NCI-H1417 (cell line): ENCODE data around the gene CYREN.
"Not testable (repeated sequence)": the region's sequence is repeated elsewhere in the genome, so short reads cannot be mapped to it uniquely, and the experiment has no call there.

Experiments
- DNase-seq, 3 experiments: peaks; one replicate each; lab custom pipeline; 2025; lab: John Stamatoyannopoulos, UW

The CYREN gene

GRCh38 chr7:135177028-135177696 is 6.7 kb upstream of the CYREN start:
- DNase-seq, result no peak

GRCh38 chr7:135175931-135176330 is 5.4 kb upstream of the CYREN start:
- DNase-seq, result no peak

- DNase-seq, result no peak
Observed at GRCh38 chr7:135174941-135175340, 4.4 kb upstream of the CYREN start.

- DNase-seq, result not testable (repeated sequence)
Observed at GRCh38 chr7:135173916-135174315, 3.4 kb upstream of the CYREN start.

GRCh38 chr7:135171581-135172291 is 1.2 kb upstream of the CYREN start:
- not testable (repeated sequence) for DNase-seq

- DNase-seq, result not testable (repeated sequence)
Observed at GRCh38 chr7:135170998-135171481, 533 bp upstream of the CYREN start.

GRCh38 chr7:135169964-135170273 is 588 bp downstream of the CYREN start:
- no peak for DNase-seq

- no peak for DNase-seq
Observed at GRCh38 chr7:135169141-135169963, 1.2 kb downstream of the CYREN start.

- no peak for DNase-seq
Observed at GRCh38 chr7:135168489-135169140, 1.9 kb downstream of the CYREN start.

GRCh38 chr7:135168001-135168400 is 2.5 kb downstream of the CYREN start:
- no peak for DNase-seq

GRCh38 chr7:135167365-135167917 is 3.1 kb downstream of the CYREN start:
- DNase-seq, result no peak

- DNase-seq, result no peak
Observed at GRCh38 chr7:135166338-135166990, 4.0 kb downstream of the CYREN start.

GRCh38 chr7:135165862-135166261 is 4.6 kb downstream of the CYREN start:
- no peak for DNase-seq

GRCh38 chr7:135164357-135165061 is 6.0 kb downstream of the CYREN start:
- no peak for DNase-seq

GRCh38 chr7:135162382-135163001 is 8.0 kb downstream of the CYREN start:
- DNase-seq, result no peak

GRCh38 chr7:135161669-135162068 is 8.8 kb downstream of the CYREN start:
- no peak for DNase-seq

- no peak for DNase-seq
Observed at GRCh38 chr7:135160858-135161653, 9.5 kb downstream of the CYREN start.

GRCh38 chr7:135160098-135160857 is 10.2 kb downstream of the CYREN start:
- no peak for DNase-seq
